ENCODE data around the gene PPP2R2C.
A peak's percentile ranks its signal among the peaks of the same experiment; 100 is the strongest.

The PPP2R2C gene

DNA sequence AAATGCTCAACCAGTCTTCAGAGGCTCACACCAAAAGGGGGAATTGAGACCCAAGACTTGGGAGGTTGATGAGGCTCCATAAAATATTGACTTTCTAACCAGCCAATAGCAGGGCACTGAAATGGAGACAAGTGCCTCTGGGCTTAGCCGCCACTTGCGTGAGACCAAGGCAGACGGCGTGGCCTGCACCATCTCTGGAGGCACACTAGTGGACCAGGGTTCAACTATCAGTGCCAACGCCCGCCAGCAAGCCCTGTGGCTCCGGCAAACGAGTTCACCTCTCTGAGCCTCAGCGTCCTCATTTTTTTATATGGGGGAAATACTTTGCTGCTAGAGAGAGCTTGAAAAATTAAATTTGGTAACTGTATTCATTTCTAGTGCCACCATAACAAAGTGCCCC, 50.3 kb downstream of the PPP2R2C start:
- DNase-seq = no peak

DNA sequence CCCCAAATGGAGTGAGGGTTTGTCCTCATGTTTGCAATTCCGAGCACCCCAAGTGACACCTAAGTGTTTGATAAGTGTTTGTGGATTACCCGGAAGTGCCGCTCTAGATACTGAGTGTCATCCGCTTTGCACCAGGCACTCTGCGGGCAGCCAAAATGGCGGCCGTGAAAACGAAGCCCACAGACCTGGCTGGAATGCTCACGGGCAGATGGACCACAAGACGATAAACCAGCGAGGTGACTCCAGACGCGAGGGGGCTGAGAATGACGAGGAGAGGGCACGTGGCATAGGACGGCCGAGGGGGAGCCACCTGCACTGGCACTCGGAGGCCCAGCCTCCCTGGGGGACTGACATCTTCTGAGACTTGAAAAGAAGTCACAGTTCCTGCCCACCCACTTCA, 51.0 kb downstream of the PPP2R2C start:
- no peak for DNase-seq

DNA sequence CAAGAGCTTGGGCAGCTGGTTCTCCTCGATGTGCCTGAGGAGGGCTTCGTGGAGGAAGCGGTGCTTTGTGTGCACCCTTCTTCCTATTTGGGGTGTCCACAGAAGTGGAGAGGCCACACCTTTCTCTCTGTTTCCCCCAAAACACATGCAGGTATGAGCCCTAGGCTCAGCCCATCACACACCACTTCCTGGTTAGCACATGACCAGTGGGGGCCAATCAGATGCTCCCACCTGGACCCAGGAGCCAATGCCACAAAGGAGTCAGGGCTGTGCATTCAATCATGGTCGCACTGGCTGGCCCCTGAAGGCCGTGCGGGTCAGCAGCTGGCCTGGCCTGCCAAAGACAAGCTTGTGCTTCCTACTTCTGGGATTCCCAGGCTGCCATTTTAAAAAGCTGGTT, 51.4 kb downstream of the PPP2R2C start:
- DNase-seq = no peak

DNA sequence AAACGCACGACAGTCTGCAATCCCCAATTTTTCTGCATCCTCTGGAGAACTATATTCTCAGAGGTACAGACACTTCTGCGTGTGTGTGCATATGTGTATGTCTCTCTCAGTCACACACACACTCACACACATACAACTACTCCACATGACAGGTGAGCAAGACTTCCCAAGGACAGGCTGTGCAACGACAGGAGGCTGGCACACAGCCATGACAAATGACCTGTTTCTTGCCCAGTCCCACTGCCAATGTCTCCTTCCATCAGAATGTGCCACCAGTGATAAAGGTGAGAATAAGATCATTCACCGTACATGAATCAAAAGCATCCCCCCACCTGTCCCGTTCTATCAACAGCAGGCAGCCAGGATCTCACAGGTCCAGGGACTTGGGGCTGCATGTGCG, 52.4 kb downstream of the PPP2R2C start:
- no peak for DNase-seq

DNA sequence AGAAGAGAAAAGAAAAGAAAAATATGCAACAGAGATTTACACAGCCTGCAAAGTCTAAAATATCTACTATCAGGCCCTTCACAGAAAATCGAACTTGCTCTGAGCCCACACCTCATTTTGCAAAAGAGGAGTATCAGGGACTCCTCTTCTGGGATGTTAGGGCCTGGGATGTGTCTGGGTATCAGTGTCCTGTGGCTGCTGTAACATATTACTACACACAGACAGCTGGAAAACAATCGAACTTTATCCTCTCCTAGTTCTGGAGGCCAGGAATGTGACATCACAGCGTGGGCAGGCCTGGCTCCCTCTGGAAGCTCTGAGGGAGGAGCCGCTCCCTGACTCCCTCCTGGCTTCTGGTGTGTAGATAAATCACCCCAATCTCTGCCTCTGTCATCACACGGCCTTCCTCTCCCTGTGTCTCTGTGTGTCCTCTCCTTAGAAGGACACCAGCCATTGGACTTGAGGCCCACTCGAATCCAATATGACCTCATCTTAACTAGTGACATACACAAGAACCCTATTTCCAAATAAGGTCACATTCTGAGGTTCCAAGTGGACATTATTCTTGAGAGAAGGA, 52.9 kb downstream of the PPP2R2C start:
- DNase-seq = no peak

DNA sequence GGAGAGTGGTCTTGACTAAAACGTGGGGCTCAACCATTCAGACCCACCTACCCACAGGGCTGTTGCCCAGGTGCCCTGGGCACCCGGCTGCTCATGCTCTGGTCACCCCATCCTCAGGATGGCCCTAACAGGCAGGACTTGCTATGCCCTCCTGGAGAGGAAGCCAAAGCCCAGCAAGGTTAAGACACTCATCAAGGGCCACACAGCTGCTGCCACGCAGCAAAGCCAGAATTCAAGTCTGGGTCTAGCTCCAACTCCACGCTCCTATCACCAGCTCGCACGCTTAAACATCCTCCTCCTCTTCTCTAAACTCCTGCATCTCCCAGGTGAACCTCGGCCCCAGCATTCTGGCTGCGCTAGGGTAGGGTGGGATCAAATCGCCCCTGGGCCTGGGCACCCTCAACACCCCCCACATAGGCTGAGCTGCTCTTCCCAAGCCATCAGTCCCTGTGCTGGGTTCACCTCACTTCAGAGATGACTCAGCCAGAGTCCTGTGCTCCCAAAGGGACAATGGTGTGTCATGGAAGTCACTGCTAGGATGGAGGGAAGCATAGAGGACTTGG, 54.1 kb downstream of the PPP2R2C start:
- no peak for DNase-seq

DNA sequence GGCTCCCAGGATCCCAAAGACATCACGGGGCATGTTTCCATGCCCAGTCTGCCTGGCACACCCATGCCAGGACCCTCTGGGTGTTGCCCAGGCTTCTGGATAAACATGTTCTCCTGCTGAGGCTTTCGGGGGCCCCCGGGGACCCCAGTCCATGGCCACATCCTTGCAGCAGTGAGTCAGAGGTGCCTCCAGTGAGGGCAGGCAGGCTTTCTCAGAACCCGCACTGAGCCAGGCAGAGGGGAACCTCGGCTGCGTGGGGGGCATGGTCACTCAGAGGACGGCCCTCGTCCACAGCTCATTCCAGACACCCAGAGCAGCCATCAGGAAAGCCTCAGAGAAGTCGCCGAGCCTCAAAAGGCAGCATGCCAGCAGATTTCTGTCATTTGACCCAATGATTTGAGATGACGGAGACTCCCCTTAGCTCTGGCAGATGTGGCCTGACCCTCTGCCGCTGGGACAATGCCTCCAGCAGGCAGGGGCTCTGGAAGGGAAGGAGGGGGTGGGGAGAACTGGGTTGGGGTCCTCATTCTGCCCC, 54.8 kb downstream of the PPP2R2C start:
- no peak for DNase-seq

DNA sequence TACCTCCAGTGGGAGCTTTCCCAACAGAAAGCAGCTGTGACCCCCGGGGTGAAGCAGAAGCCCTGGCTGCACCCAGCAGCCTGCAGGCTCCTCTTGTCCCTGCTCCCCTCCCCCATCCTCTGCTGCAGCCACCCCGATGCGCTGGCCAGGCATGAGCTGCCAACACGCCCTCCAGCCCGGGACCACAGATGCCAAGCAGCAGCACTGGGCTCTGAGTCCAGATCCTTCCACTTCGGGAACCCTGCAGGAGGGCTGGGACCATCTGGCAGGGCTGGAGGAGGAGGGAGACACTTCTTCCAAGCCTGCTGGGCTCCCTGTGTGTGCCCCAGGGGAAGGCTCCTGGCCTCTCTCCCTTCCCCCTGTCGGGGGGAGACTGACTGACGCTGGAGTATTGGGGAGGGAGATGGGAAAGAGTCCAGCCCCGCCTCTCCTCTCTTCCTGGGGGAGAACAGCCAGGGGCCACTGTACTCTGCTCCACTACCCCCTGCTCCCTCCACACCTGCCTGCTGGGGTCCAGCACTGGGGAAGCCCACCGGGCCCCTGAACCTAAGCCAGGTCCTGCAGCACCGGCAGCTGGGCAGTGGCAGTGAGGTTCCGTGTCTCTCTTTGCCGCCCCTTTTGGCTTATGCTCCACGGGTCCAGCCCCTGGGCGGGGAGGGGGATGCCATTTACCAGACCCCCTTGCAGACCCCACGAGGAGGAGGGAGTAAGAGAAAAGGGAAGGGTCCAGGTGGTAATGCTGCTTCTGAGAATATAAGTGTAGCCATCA, 55.7 kb downstream of the PPP2R2C start:
- no peak for DNase-seq

DNA sequence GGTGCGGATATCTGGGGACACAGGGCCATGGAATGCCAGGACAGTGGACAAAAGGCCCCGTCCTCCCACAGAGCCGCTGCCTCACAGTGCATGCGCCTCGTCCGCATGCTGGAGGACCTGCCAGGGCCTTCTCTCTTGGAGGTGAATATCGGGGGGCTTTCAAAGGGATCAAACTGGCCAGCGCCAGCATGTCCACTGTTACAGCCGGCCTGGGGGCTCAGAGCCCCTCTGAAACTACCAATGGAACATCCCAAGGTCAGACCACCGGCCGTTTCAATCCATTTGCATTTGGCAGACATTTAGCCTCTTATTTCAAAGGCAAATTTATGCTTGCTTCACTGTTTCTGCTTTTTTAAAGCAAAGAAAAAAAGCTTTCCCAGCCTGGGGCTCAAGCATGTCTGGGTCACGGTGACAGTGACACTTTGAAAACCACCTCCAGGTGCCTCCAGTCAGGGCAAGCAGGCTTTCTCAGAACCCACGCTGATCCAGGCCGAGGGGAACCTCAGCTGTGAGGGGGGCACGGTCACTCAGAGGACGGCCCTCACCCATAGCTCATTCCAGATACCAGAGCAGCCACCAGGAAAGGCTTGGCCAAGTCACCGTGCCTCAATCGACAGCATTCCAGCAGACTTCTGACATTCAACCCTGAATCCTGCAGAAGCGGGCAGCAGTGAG, 57.2 kb downstream of the PPP2R2C start:
- DNase-seq = no peak

DNA sequence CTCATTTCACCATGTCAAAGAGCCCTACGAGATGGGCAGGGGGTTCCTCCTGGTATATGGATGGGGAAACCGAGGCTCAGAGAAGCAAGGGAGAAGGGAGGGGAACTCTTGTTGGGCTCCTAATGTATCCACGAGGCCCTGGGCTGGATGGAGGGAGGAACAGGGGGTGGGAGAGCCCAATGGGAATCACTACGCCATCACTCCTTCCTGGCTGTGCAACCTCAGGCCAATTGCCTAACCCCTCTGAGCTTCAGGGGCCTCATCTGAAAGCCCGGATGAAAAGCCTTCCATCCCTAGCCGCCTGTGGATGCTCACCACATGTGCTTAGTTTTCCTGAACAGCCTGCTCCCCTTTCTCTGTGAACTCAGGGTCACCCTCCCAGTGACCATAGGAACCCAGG, 57.8 kb downstream of the PPP2R2C start:
- DNase-seq = no peak

DNA sequence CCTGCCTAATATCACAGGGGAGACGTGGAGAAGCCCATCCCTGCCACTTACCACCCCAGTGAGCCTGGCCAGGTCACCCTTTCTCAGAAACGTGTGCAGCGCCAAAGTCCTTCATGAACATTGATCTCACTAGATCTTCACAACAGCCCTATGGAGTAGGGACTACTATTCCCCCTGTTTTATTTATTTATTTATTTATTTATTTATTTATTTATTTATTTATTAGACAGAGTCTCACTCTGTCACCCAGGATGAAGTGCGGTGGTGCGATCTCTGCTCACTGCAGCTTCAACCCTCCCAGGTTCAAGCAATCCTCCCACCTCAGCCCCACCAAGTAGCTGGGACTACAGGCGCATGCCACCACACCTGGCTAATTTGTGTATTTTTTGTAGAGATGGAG, 61.8 kb downstream of the PPP2R2C start:
- no peak for DNase-seq

DNA sequence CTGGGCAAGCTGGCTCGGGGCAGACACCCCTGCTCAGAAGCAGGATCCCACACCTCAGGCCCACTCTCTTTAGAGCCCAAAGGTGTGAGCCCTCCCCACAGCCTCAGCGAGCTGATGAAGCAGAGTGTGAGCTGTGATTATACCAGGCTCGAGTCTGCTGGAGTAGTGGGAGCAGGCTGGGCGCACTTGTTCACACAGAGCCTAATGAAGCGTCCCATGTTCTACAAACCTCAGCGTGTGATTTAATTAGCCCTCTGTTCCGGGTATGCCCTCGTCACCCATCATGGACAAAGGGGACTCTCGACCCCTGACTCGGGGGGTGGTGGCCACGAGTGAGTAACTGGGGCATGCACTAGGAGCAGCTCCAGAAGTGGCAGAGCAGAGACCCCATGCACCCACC, 62.3 kb downstream of the PPP2R2C start:
- no peak for DNase-seq

DNA sequence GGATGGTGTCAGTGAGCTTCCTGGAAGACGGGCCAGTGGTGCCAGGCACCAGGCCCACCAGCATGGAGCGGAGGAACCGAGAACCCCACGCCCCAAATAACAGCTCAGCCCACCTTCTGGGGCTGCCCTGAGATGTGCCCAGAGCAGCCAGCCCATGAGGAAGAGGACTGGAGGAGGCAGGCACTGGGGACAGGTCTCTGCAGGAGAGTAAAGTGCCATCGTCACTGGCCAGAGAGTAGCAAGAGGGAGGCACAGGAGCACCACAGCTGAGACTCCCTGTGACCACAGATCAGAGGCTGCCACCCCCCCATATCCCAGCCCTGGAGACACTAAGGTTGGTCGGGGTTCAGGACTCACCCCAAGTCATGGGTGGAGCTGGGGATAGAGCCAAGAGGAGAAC, 63.0 kb downstream of the PPP2R2C start:
- no peak for DNase-seq

DNA sequence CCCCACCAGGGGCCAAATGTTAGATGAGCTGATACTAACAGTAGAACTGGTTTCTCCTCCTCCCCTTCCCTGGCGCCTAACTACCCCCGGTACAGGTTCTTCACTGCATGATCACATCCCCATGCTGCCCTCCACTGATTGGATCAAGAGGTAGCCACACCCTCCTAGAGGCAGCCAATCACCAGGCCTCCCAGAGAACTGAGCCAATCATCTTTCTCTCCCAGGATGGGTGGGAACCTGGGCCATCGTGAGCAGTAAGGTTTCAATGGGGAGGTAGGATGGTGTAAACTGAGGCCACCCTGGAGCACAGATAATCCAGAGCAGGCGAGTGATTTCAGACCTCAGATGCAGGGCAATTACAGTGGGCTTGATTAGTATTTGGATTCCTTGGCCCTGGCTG, 64.2 kb downstream of the PPP2R2C start:
- DNase-seq = no peak

DNA sequence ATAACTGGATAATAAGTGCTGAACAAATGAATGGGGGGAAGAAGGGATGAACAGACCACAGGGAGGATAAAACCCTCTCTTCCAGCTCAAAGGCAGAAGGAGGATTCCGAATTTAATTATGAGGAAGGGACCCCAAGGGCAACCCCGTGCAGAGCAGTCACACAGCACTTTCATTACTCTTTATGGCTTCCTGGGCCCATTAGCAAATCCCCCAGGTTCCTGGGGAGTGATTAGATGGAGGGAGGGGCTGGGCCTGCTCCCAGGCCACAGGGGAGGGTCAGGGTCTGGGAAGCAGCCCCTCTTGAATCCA, 67.1 kb downstream of the PPP2R2C start:
- no peak for DNase-seq

DNA sequence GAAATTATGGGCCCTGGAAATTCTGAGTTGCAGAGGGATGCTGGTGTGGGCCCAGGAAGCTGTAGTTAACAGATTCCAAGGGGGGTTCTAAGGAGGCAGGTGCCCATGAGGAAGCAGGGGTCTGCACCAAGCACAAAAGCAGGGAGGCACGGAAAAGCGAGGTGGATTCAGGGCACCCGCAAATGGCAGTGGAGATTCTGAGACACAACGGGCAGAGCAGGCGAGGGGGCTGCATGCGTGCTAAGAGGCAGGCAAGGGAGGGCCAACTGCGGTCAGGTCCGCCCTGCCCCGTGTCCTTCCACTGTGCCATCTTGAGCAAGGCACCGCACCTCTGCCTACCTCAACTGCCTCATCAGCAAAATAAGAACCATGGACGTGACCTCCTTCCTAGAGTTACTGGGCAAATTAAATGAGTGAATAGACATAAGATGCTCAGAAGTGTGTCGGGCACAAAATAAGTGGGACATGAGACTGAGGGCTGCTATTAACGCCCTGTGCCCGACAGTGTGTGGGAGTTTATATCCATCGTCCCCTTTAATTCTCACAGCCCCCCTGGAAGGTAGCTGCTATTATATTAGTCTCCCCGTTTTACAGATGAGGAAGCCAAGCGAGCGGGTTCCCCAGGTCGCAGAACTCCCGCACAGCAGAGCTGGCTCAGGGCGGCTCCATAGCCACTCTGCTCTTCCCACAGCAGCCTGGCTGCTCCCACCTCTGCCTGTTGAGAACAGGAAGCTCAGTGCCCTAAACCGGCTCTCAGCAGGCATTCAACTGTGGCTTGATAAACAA, 67.6 kb downstream of the PPP2R2C start:
- DNase-seq = peak; percentile 37

DNA sequence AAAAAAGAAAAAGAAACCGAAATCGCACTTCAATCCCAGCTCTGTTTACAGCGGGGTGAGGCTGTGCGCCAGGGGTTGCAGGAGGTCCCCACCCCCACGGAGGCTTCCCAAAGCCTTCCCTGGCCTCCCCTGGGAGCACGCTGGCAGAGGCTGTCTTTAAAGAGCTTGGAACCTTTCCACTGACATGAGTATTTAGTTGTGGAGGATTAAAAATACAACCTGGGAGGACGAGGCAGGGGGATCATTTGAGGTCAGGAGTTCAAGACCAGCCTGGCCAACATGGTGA, 69.1 kb downstream of the PPP2R2C start:
- DNase-seq = no peak

DNA sequence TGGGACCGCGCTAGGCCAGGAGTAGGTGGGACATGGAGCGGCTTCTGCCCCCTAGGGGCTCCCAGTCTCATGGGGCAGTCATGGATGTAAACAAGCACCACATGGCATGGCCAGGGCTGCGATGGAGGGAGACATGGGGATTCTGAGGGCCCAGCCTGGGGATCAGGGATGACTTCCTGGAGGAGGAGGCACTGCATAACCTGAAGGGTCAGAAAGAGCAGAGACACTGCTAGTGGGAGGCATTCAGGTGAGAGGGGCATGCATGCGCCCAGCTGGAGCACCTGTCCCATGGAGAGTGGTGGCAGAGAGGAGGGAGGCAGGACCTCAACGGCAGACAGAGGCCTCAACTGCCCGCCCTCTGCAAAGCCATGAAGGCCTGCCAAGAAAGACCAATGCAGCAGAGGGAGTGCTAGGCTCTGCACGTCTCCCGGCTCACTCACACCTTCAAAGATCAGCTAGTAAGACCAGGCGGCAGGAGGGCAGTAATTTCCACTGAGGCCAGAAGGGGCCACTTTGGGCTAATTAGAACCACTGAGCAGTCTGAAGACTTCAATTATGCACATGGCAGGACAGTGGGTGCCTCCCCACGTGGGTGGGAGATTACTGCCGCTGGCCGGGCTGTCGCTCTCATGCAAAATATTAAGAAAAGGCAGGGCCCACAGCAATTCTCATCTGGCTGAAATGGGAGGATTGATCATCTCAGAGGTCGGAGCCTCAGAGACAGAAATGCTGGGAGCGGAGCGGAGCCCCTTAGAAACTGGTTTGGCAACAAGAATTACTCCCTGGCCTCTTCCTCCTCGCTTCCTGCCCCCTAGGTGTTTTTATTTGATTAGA, 69.6 kb downstream of the PPP2R2C start:
- no peak for DNase-seq

DNA sequence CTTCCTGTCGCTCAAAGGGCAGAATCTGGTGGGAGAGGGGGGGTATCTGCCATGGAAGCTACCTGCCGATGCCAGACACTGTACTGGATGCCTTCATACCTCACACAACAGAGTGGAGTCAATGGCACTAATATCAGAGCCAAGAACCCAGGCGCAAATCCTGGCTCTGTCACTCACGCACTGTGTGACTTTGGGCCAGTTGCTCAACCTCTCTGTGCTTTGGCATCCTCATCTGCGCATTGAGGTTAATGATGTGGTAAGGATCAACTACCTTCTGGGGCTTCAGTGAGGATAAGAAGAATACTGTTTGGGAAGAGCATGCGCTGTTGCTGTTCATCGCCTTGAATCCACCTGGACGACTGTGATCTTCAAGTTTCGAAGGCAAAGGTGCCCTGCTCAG, 70.6 kb downstream of the PPP2R2C start:
- no peak for DNase-seq

DNA sequence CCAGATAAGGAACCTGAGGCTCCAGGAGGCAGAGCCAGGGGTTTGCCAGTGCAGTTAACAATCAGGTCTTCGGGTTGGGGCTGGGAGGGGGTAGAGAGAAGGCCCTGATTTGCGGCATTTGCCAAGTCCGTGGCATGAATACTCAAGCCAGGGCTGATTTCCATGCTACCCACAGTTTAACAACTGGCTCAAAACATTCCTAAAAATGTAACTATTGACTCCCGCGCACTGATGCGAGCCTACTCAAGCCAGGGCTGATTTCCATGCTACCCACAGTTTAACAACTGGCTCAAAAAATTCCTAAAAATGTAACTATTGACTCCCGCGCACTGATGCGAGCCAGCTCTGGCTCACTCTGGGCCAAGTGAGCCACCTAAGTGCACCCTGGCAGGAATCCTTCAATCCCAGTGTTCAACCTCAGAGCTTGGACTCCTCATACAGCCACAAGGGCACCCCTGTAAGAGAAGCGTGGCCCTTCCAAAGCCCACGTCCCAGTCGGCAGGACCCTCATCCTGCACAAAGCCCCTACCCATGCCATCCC, 75.6 kb downstream of the PPP2R2C start:
- no peak for DNase-seq

DNA sequence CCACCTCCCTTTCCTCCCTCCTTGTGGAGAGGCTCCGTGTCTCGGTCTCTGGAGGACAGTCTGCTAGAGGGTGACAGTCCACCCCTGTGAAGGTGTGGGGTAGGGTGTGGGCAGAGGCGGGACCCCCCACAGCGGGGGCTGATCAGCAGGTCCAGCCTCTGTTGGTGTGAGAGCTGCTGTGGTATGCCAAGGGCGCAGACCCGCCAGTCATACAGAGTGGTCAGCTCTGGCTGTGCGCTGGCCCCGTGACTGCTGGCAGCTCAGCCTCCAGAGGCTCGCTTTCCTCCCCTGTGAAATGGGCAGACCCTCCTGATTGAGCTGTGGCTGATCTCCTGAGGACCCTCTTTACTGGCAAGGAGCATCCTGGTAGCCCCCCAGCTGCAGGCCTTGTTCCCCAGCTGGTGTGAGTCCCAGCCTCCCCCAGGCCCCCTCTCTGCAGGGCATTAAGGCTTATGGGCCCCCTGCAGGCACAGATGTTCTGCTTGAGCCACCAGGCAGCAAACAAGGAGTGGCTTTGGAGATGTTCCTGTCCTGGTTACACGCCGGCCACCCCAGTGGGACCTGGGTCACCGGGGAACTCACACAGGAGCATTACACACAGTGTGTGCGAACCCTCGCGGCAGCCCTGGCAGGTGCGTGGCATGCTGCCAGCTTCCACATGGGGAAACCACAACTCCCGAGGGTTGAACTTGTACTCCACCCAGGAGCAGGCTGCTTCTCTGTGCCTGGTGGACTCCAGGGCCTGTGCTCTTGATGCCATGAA, 76.8 kb downstream of the PPP2R2C start:
- no peak for DNase-seq
